Osteoblast (primary cell): ENCODE measurements around the gene TIAM2. TPM values are rescaled to one million over a fixed set of nuclear protein-coding genes. Genes with fewer than 3 reads are reported as not detected.

Source experiments
- DNase-seq: peaks from one replicate; pipeline ENCODE4 v3.0.0; 2011; ENCODE audit warnings: low spot score, mixed read lengths; ENCODE audit not compliant: insufficient read length; ENCODE audit errors: missing footprints
- H2AFZ ChIP-seq: 2 replicates; pipeline ENCODE4 v1.6.0; 2011; ENCODE audit warnings: mild to moderate bottlenecking, low read length
- H3K27ac ChIP-seq: 2 replicates; pipeline ENCODE4 v1.5.1; 2011; ENCODE audit warnings: mild to moderate bottlenecking, low read depth, low read length, moderate library complexity
- H3K27me3 ChIP-seq: 2 replicates; pipeline ENCODE4 v1.6.0; 2012; ENCODE audit warnings: mild to moderate bottlenecking, control low read depth, inconsistent platforms, low read length, moderate library complexity; ENCODE audit not compliant: insufficient read depth
- H3K36me3 ChIP-seq: 2 replicates; pipeline ENCODE4 v1.5.1; 2011; ENCODE audit warnings: mild to moderate bottlenecking, low read length, control low read depth, moderate library complexity; ENCODE audit not compliant: insufficient read depth
- H3K4me1 ChIP-seq: 2 replicates; pipeline ENCODE4 v1.5.1; 2011; ENCODE audit warnings: mild to moderate bottlenecking, low read length, control low read depth, moderate library complexity; ENCODE audit not compliant: insufficient read depth
- H3K4me2 ChIP-seq: 2 replicates; pipeline ENCODE4 v1.6.0; 2011; ENCODE audit warnings: mild to moderate bottlenecking, low read length; ENCODE audit not compliant: insufficient read depth
- H3K4me3 ChIP-seq: fragments of 200-600 bp; sonication (generic); 3 replicates; pipeline ENCODE4 v1.5.1; 2012; ENCODE audit warnings: mild to moderate bottlenecking, low read length, inconsistent platforms; ENCODE audit not compliant: insufficient read depth
- H3K79me2 ChIP-seq: 2 replicates; pipeline ENCODE4 v1.6.0; 2012; ENCODE audit warnings: mild to moderate bottlenecking, low read length, control low read depth, inconsistent platforms; ENCODE audit not compliant: insufficient read depth
- H3K9me3 ChIP-seq: 2 replicates; pipeline ENCODE4 v1.5.1; 2011; ENCODE audit warnings: low read depth, low read length, control low read depth
- H4K20me1 ChIP-seq: 2 replicates; pipeline ENCODE4 v1.6.0; 2012; ENCODE audit warnings: mild to moderate bottlenecking, low read length, control low read depth; ENCODE audit not compliant: insufficient read depth
- total RNA-seq: library from RNA; depleted of rRNA; stranded (reverse); fragments of >200 nt; gene quantifications from 2 replicates; pipeline ENCODE4 v1.2.3, GENCODE V29; 2012
- TF ChIP-seq, protein P1 (sequence below): IDR thresholded peaks from 2 replicates; pipeline ENCODE4 v1.5.1; 2011; ENCODE audit warnings: mild to moderate bottlenecking, low read depth, low read length, moderate library complexity; ENCODE audit errors: extremely low read depth

TIAM2 gene
- total RNA-seq, 1 donor = 31.8 TPM

DNA sequence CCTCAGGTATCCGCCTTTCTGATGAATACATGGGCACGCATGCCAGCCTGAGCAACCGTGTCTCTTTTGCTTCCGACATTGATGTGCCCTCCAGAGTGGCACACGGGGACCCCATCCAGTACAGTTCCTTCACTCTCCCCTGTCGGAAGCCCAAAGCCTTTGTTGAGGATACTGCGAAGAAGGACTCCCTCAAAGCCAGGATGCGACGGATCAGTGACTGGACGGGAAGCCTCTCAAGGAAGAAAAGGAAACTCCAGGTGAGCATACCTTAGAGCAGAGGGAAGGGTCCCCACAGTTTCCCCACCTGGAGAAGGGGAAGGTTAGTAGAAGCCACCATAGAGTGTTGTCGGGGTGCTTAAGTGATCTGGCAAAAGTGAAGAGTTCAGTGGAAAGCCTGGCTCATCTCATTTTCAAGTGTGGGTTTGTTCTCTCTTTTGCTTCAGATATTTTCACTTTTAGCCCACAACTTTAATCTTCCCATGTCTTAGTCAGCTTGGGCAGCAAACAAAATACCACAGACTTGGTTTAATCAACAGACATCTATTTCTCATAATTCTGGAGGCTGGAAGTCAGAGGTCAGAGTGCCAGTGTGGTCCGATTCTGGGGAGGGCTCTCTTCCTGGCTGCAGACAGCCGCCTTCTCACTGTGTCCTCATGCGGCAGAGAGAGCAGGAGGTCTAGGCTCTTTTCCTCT lies 135.2 kb downstream of the TIAM2 start:
- H3K79me2 ChIP-seq = peaks cover 25% of the 10 kb centered on the region
- H3K4me2 ChIP-seq = no peak overlapping the region
- H3K9me3 ChIP-seq = no peaks in the 10 kb centered on the region
- TF ChIP-seq, protein P1, sequence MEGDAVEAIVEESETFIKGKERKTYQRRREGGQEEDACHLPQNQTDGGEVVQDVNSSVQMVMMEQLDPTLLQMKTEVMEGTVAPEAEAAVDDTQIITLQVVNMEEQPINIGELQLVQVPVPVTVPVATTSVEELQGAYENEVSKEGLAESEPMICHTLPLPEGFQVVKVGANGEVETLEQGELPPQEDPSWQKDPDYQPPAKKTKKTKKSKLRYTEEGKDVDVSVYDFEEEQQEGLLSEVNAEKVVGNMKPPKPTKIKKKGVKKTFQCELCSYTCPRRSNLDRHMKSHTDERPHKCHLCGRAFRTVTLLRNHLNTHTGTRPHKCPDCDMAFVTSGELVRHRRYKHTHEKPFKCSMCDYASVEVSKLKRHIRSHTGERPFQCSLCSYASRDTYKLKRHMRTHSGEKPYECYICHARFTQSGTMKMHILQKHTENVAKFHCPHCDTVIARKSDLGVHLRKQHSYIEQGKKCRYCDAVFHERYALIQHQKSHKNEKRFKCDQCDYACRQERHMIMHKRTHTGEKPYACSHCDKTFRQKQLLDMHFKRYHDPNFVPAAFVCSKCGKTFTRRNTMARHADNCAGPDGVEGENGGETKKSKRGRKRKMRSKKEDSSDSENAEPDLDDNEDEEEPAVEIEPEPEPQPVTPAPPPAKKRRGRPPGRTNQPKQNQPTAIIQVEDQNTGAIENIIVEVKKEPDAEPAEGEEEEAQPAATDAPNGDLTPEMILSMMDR = no peak
- H2AFZ ChIP-seq = no peak overlapping the region
- H3K4me1 ChIP-seq = peaks cover 22% of the 10 kb centered on the region
- H3K27me3 ChIP-seq = no peaks in the 10 kb centered on the region
- no peak for DNase-seq
- peaks cover 3% of the 10 kb centered on the region for H4K20me1 ChIP-seq
- H3K27ac ChIP-seq = peak overlapping the region; percentile 25
- H3K36me3 ChIP-seq = peaks cover 11% of the 10 kb centered on the region
- no peak overlapping the region for H3K4me3 ChIP-seq

DNA sequence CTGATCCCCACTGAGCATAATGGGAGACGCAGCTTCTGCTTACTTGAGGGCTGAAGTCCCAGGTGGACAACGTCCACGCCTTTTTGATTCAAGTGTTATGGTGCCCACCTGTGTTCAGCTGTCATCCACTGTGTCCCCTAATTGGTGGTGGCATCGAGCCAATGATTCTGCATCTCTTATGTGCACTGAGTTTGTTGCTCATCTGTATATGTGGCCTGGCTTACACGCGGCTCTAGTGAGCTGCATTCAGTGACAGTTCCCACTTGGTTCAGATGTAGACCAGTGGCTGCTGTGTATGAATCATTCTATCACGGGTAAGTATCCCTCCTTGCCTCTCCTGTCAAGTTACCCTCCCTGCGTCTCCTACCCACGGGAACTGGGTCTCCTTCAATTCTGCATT lies 137.5 kb downstream of the TIAM2 start:
- Histone ChIP-seq H3K27ac (no peak overlapping the region), H3K4me2 (no peak overlapping the region), H3K9me3 (no peaks in the 10 kb centered on the region), H3K36me3 (peaks cover 11% of the 10 kb centered on the region), H3K79me2 (peaks cover 22% of the 10 kb centered on the region), H3K4me3 (no peak overlapping the region), H3K27me3 (no peaks in the 10 kb centered on the region), H2AFZ (no peak overlapping the region), H3K4me1 (peaks cover 8% of the 10 kb centered on the region), H4K20me1 (peaks cover 3% of the 10 kb centered on the region)
- DNase-seq = no peak
- TF ChIP-seq, protein P1 = no peak

GRCh38 chr6:155141002-155141401 lies 145.9 kb downstream of the TIAM2 start:
- no peak for DNase-seq
- Histone ChIP-seq H3K79me2 (peaks cover 56% of the 10 kb centered on the region), H2AFZ (no peak overlapping the region), H3K27ac (peak overlapping the region; percentile 24), H4K20me1 (no peaks in the 10 kb centered on the region), H3K27me3 (no peaks in the 10 kb centered on the region), H3K4me3 (no peak overlapping the region), H3K9me3 (no peaks in the 10 kb centered on the region), H3K36me3 (peaks cover 21% of the 10 kb centered on the region), H3K4me2 (no peak overlapping the region), H3K4me1 (peaks cover 42% of the 10 kb centered on the region)
- TF ChIP-seq, protein P1 = no peak

GRCh38 chr6:155141512-155141911 lies 146.4 kb downstream of the TIAM2 start:
- Histone ChIP-seq H3K36me3 (peaks cover 21% of the 10 kb centered on the region), H3K79me2 (peaks cover 56% of the 10 kb centered on the region), H2AFZ (no peak overlapping the region), H3K4me3 (no peak overlapping the region), H3K4me1 (peaks cover 42% of the 10 kb centered on the region), H3K27me3 (no peaks in the 10 kb centered on the region), H3K27ac (no peak overlapping the region), H4K20me1 (no peaks in the 10 kb centered on the region), H3K9me3 (no peaks in the 10 kb centered on the region), H3K4me2 (no peak overlapping the region)
- DNase-seq = no peak
- TF ChIP-seq, protein P1 = no peak
